Keratinocyte (primary cell): Measurements from ENCODE around the gene EEF1AKMT1. TPM values are rescaled to one million over a fixed set of nuclear protein-coding genes. Genes with fewer than 3 reads are reported as not detected.

Experiments used
- DNase-seq: peaks from one replicate; pipeline ENCODE4 v3.0.0-alpha.2; 2011; ENCODE audit warnings: low read depth, missing footprints, low spot score
- FAIRE-seq: peaks from 2 replicates; lab custom pipeline; 2011; peaks lifted over from hg19 to GRCh38; lab: Jason Lieb, UNC
- H2AFZ ChIP-seq: 2 replicates; pipeline ENCODE4 v1.6.0; 2012; ENCODE audit warnings: low read length, control low read depth, inconsistent platforms; ENCODE audit not compliant: control insufficient read depth
- H3K27ac ChIP-seq: 2 replicates; pipeline ENCODE4 v1.5.1; 2011; ENCODE audit warnings: low read length; ENCODE audit not compliant: control insufficient read depth, insufficient read depth
- H3K27me3 ChIP-seq: 3 replicates; pipeline ENCODE4 v1.6.0; 2011; ENCODE audit warnings: low read length; ENCODE audit not compliant: control insufficient read depth, insufficient read depth; ENCODE audit errors: extremely low read depth
- H3K36me3 ChIP-seq, 2 experiments: 2 replicates in 1 of 2; 3 replicates in 1 of 2; pipeline ENCODE4 v1.5.1; 2011; ENCODE audit warnings: low read length in 2 of 2, mild to moderate bottlenecking in 1 of 2; ENCODE audit not compliant: control insufficient read depth in 2 of 2, insufficient read depth in 2 of 2; ENCODE audit errors: extremely low read depth in 1 of 2
- H3K4me1 ChIP-seq: 3 replicates; pipeline ENCODE4 v1.5.1; 2011; ENCODE audit warnings: low read length; ENCODE audit not compliant: control insufficient read depth, insufficient read depth; ENCODE audit errors: extremely low read depth
- H3K4me2 ChIP-seq: 3 replicates; pipeline ENCODE4 v1.6.0; 2011; ENCODE audit warnings: low read depth, low read length; ENCODE audit not compliant: control insufficient read depth, insufficient read depth; ENCODE audit errors: extremely low read depth
- H3K4me3 ChIP-seq, 3 experiments: fragments of 200-600 bp in 1 of 3; sonication (generic) in 1 of 3; 2 replicates in 2 of 3; 3 replicates in 1 of 3; pipeline ENCODE4 v1.5.1; 2011 to 2016; ENCODE audit warnings: low read length in 3 of 3, mild to moderate bottlenecking in 3 of 3, control low read depth in 2 of 3, inconsistent platforms in 1 of 3, low read depth in 1 of 3, mixed read lengths in 1 of 3, mixed run types in 1 of 3, moderate library complexity in 1 of 3; ENCODE audit not compliant: control insufficient read depth in 2 of 3, insufficient read depth in 2 of 3; ENCODE audit errors: extremely low read depth in 1 of 3
- H3K79me2 ChIP-seq: 2 replicates; pipeline ENCODE4 v1.6.0; 2012; ENCODE audit warnings: low read length; ENCODE audit not compliant: control insufficient read depth, insufficient read depth
- H3K9ac ChIP-seq: 3 replicates; pipeline ENCODE4 v1.6.0; 2011; ENCODE audit warnings: low read length; ENCODE audit not compliant: control insufficient read depth, insufficient read depth; ENCODE audit errors: extremely low read depth
- H3K9me1 ChIP-seq: 3 replicates; pipeline ENCODE4 v1.6.0; 2011; ENCODE audit warnings: low read length; ENCODE audit not compliant: control insufficient read depth, insufficient read depth; ENCODE audit errors: extremely low read depth
- H3K9me3 ChIP-seq: 2 replicates; pipeline ENCODE4 v1.5.1; 2012; ENCODE audit warnings: low read depth, low read length; ENCODE audit not compliant: control insufficient read depth
- H4K20me1 ChIP-seq: 3 replicates; pipeline ENCODE4 v1.6.0; 2011; ENCODE audit warnings: low read length; ENCODE audit not compliant: control insufficient read depth, insufficient read depth; ENCODE audit errors: extremely low read depth
- EZH2 ChIP-seq: IDR thresholded peaks from one replicate; pipeline ENCODE4 v1.6.1; 2012; ENCODE audit warnings: inconsistent platforms, mild to moderate bottlenecking, low read length, moderate library complexity
- dilution Hi-C: fragments of 300-500 bp; cut with MboI; formaldehyde crosslinking; loops from one replicate; pipeline ENCODE4 v1.7.0; 2020; ENCODE audit warnings: low sequenced_read_pairs; ENCODE audit not compliant: extremely low pct_ligation_motif_present
- polyA plus RNA-seq, 5 experiments: library from polyadenylated mRNA; depleted of rRNA in 3 of 5; stranded (reverse) in 3 of 5; stranded (forward) in 1 of 5; unstranded in 1 of 5; fragments of >200 nt; gene quantifications; 1 replicate in 1 of 5; 2 replicates in 3 of 5; 3 replicates in 1 of 5; pipeline versions ENCODE4 v1.2.1 to v1.2.3, GENCODE V29; 2011 to 2012; ENCODE audit warnings: missing spikeins in 2 of 5, low read depth in 1 of 5, low replicate concordance in 1 of 5
- TF ChIP-seq, protein P1 (sequence below), 3 experiments: IDR thresholded peaks in 1 of 3; conservative IDR thresholded peaks in 1 of 3; optimal IDR thresholded peaks in 1 of 3; 2 replicates in 2 of 3; 3 replicates in 1 of 3; pipeline versions ENCODE3 to v1.5.1; 2011; ENCODE audit warnings: low read length in 3 of 3, mild to moderate bottlenecking in 3 of 3, moderate library complexity in 2 of 3, control low read depth in 1 of 3, inconsistent platforms in 1 of 3; ENCODE audit not compliant: insufficient read depth in 2 of 3; ENCODE audit errors: extremely low read depth in 1 of 3

Gene EEF1AKMT1
- polyA plus RNA-seq, 1 donor (not counting 4 experiments of a cell fraction or from before 2014, with no cell fraction given), result 10.1 TPM

DNA sequence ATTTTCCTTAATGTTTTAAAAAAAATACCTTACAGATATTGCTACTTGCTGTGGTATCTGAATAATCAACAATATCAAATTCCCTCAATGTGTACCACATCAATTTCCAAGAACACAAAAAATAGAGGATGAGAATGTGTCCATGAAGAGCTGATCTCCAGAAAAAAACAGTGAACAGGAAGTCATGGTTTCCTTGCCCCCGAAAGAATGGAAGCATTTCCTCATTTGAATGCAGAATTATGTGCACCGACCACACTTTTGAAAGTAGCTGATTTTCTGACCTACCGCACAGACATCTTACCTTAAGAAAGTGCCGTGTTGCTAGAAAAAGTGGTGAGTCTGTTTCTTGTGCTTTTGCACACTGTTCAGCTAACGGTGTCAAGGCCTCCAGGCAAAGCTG lies 13.4 kb upstream of the EEF1AKMT1 start:
- no peak for FAIRE-seq
- Histone ChIP-seq H3K9me1 (peaks cover 2% of the 10 kb centered on the region), H3K4me3 (no peak overlapping the region), H3K9me3 (no peaks in the 10 kb centered on the region), H2AFZ (no peak overlapping the region), H3K79me2 (no peaks in the 10 kb centered on the region), H3K27me3 (no peaks in the 10 kb centered on the region), H3K9ac (no peak overlapping the region), H3K36me3 (peaks cover 5 to 14% of the 10 kb centered on the region in 2 experiments), H3K27ac (no peak overlapping the region), H3K4me2 (no peak overlapping the region), H4K20me1 (no peaks in the 10 kb centered on the region), H3K4me1 (no peaks in the 10 kb centered on the region)
- no peak for DNase-seq
- dilution Hi-C loops, result no loop called here
- no peak for TF ChIP-seq EZH2
- TF ChIP-seq, protein P1, sequence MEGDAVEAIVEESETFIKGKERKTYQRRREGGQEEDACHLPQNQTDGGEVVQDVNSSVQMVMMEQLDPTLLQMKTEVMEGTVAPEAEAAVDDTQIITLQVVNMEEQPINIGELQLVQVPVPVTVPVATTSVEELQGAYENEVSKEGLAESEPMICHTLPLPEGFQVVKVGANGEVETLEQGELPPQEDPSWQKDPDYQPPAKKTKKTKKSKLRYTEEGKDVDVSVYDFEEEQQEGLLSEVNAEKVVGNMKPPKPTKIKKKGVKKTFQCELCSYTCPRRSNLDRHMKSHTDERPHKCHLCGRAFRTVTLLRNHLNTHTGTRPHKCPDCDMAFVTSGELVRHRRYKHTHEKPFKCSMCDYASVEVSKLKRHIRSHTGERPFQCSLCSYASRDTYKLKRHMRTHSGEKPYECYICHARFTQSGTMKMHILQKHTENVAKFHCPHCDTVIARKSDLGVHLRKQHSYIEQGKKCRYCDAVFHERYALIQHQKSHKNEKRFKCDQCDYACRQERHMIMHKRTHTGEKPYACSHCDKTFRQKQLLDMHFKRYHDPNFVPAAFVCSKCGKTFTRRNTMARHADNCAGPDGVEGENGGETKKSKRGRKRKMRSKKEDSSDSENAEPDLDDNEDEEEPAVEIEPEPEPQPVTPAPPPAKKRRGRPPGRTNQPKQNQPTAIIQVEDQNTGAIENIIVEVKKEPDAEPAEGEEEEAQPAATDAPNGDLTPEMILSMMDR (optimal IDR thresholded peaks at IDR 0.05 in 1 of 3, IDR thresholded peaks at IDR 0.05 in 1 of 3, conservative IDR thresholded peaks at IDR 0.05 in 1 of 3; ENCODE audit: extremely low read depth in 1 of 3, insufficient read depth in 2 of 3, low read length in 3 of 3), result no peak

DNA sequence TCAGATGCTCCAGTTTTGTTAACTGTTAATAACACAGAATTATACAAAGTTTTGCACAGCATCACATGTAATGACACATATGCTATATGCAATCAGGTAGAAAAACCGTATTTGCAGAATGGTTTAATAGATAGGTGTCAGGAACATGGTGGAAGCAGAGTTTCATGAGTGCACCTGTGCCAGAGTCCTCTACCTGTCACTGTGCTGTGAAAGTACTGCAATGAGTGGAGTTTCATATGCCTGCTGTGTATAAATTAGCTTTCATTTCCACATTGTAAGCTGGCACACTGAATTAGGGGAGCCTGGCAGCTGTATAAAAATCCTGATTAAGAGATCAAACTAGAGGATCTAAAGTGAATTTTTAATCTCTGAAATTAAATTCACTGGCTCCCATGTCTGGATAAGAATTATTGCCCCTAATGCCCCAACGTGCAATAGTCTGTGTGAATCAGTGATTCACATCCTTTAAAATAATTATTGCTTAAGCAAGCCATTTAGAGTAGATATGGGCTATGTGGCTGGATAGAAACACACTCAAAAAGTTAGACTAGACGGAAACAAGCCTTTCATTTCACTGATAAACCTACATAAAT lies 8.5 kb upstream of the EEF1AKMT1 start:
- Histone ChIP-seq H4K20me1 (no peaks in the 10 kb centered on the region), H3K27ac (no peak overlapping the region), H3K27me3 (no peaks in the 10 kb centered on the region), H2AFZ (no peak overlapping the region), H3K9ac (no peak overlapping the region), H3K4me3 (no peak overlapping the region), H3K9me3 (no peaks in the 10 kb centered on the region), H3K4me1 (no peaks in the 10 kb centered on the region), H3K79me2 (no peaks in the 10 kb centered on the region), H3K4me2 (no peak overlapping the region), H3K36me3 (peaks cover 2 to 10% of the 10 kb centered on the region in 2 experiments), H3K9me1 (no peaks in the 10 kb centered on the region)
- no peak for FAIRE-seq
- dilution Hi-C loops, result no loop called here
- no peak for DNase-seq
- no peak for TF ChIP-seq EZH2
- TF ChIP-seq, protein P1 (optimal IDR thresholded peaks at IDR 0.05 in 1 of 3, IDR thresholded peaks at IDR 0.05 in 1 of 3, conservative IDR thresholded peaks at IDR 0.05 in 1 of 3; ENCODE audit: extremely low read depth in 1 of 3, insufficient read depth in 2 of 3, low read length in 3 of 3), result no peak
